ENCODE measurements around the gene CRLF2. TPM values are rescaled to one million over a fixed set of nuclear protein-coding genes. Genes with fewer than 3 reads are reported as not detected.

CRLF2 gene
- total and polyA plus RNA-seq, 10 of the 15 experiments (the other 5 are each of a cell fraction or from before 2014, with no cell fraction given), result 2.7 to 7.2 (median 4.5) TPM

GRCh38 chrX:1150569-1151347 is 61.7 kb downstream of the CRLF2 start (continued):
- TF ChIP-seq ZBTB4 (CRISPR knock-in tag; IDR thresholded peaks at IDR 0.05), result no peak
- no peak for TF ChIP-seq NBN (IDR thresholded peaks at IDR 0.05)
- no peak for TF ChIP-seq KLF5 (IDR thresholded peaks at IDR 0.05; ENCODE audit: partially characterized antibody)

GRCh38 chrX:1147611-1148515 is 64.6 kb downstream of the CRLF2 start:
- H3K27me3 ChIP-seq (replicated peaks in 1 of 2; ENCODE audit: control insufficient read depth in 2 of 2, insufficient read depth in 2 of 2, low read length in 1 of 2), result no peaks in the 10 kb centered on the region
- no peaks in the 10 kb centered on the region for H3K9me3 ChIP-seq (replicated peaks; ENCODE audit: control insufficient read depth, insufficient read depth, low read length)
- DNase-seq (ENCODE audit: low read depth, low spot score) (no peak), FAIRE-seq (no peak), ATAC-seq (no peak)
- H4K20me1 ChIP-seq (ENCODE audit: control insufficient read depth, insufficient read depth), result no peaks in the 10 kb centered on the region
- H3K36me3 ChIP-seq (ENCODE audit: control insufficient read depth in 2 of 2, insufficient read depth in 2 of 2, low read length in 1 of 2), result no peaks in the 10 kb centered on the region
- RAD21 ChIA-PET (ENCODE audit: unreplicated experiment), result no interaction called here
- BruUV-seq (replicated peaks), result no TSS peak
- SMC1A ChIA-PET (ENCODE audit: uncharacterized antibody, unreplicated experiment), result no interaction called here
- no peak overlapping the region for H3K4me2 ChIP-seq (ENCODE audit: control insufficient read depth, insufficient read depth)
- POLR2A ChIA-PET, result no interaction called here
- H3K9ac ChIP-seq (ENCODE audit: control insufficient read depth, insufficient read depth, low read length), result no peak overlapping the region
- no peaks in the 10 kb centered on the region for H3K79me2 ChIP-seq (ENCODE audit: control insufficient read depth, insufficient read depth, low read length)
- H3K4me1 ChIP-seq (ENCODE audit: control insufficient read depth, insufficient read depth, low read length), result no peaks in the 10 kb centered on the region
- intact Hi-C loops (cut with micrococcal nuclease; ENCODE audit: unreplicated experiment) (no loop called here), in situ Hi-C loops (cut with MboI) (no loop called here)
- no peak overlapping the region for H3K27ac ChIP-seq (ENCODE audit: control insufficient read depth, insufficient read depth)
- WGBS (ENCODE audit: insufficient coverage, insufficient replicate concordance, low lambda C conversion rate, missing lambda C conversion rate), result 40% methylated on average over 28 of the region's 29 CpGs
- H3K4me3 ChIP-seq, result no peak overlapping the region
- no peak overlapping the region for H2AFZ ChIP-seq (ENCODE audit: control insufficient read depth, low read depth, low read length)
- no peak for TF ChIP-seq IRF4 (IDR thresholded peaks at IDR 0.05; ENCODE audit: low read depth, low read length)
- no peak for TF ChIP-seq RUNX3 (IDR thresholded peaks at IDR 0.05; ENCODE audit: low read length)
- TF ChIP-seq NR2F1 (conservative IDR thresholded peaks at IDR 0.05), result no peak
- CTCF ChIA-PET, result no interaction called here

Data from GM12878 (cell line).